ENCODE data around the gene CLPSL1. TPM values are rescaled to one million over a fixed set of nuclear protein-coding genes. Genes with fewer than 3 reads are reported as not detected.

CLPSL1 gene
- polyA plus RNA-seq, 1 experiment, result not detected

- CTCF ChIA-PET, result no interaction called here
- peaks cover 2% of the 10 kb centered on the region for H3K36me3 ChIP-seq (ENCODE audit: control insufficient read depth, insufficient read depth, low read length)
- TF ChIP-seq, protein P1, sequence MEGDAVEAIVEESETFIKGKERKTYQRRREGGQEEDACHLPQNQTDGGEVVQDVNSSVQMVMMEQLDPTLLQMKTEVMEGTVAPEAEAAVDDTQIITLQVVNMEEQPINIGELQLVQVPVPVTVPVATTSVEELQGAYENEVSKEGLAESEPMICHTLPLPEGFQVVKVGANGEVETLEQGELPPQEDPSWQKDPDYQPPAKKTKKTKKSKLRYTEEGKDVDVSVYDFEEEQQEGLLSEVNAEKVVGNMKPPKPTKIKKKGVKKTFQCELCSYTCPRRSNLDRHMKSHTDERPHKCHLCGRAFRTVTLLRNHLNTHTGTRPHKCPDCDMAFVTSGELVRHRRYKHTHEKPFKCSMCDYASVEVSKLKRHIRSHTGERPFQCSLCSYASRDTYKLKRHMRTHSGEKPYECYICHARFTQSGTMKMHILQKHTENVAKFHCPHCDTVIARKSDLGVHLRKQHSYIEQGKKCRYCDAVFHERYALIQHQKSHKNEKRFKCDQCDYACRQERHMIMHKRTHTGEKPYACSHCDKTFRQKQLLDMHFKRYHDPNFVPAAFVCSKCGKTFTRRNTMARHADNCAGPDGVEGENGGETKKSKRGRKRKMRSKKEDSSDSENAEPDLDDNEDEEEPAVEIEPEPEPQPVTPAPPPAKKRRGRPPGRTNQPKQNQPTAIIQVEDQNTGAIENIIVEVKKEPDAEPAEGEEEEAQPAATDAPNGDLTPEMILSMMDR (IDR thresholded peaks at IDR 0.05; ENCODE audit: insufficient read depth, low read depth, low read length), result no peak
- POLR2A ChIA-PET, result no interaction called here
- no peaks in the 10 kb centered on the region for H3K27me3 ChIP-seq (ENCODE audit: control insufficient read depth, insufficient read depth, low read length)
- H3K4me3 ChIP-seq (ENCODE audit: low read depth, low read length), result no peak overlapping the region
- DNase-seq (ENCODE audit: low read depth), result no peak
These were observed 52.7 kb downstream of the CLPSL1 start for GRCh38 chr6:35833536-35833935.

Other genes starting within 250 kb of the CLPSL1 start
- 1.6 and 2.3 TPM in 2 replicates for gene FKBP5, start 92.1 kb upstream of the CLPSL1 start, polyA plus RNA-seq (2011; rRNA removed)
- 0.56 and 0.96 TPM in 2 replicates for gene ARMC12, start 44.0 kb upstream of the CLPSL1 start, polyA plus RNA-seq (2011; rRNA removed)
- not detected in 2 replicates for gene CLPSL2, start 4.4 kb upstream of the CLPSL1 start, polyA plus RNA-seq (2011; rRNA removed)
- not detected in 2 replicates for gene CLPS, start 16.3 kb downstream of the CLPSL1 start, polyA plus RNA-seq (2011; rRNA removed)
- not detected in 2 replicates for gene LHFPL5, start 24.3 kb downstream of the CLPSL1 start, polyA plus RNA-seq (2011; rRNA removed)
- 12.6 and 26.0 TPM in 2 replicates for gene SRPK1, start 140.1 kb downstream of the CLPSL1 start, polyA plus RNA-seq (2011; rRNA removed)
- 0.12 TPM in 1 of 2 replicates, not detected in the other for gene SLC26A8, start 243.6 kb downstream of the CLPSL1 start, polyA plus RNA-seq (2011; rRNA removed)
- gene MAPK14, start 246.8 kb downstream of the CLPSL1 start, polyA plus RNA-seq (2011; rRNA removed), result 33.9 and 53.0 TPM in 2 replicates

Measured in BJ (cell line).